ENCODE data around the gene DNM1.
"Not testable (repeated sequence)": the region's sequence is repeated elsewhere in the genome, so short reads cannot be mapped to it uniquely, and the experiment has no call there.

DNM1 gene

DNA sequence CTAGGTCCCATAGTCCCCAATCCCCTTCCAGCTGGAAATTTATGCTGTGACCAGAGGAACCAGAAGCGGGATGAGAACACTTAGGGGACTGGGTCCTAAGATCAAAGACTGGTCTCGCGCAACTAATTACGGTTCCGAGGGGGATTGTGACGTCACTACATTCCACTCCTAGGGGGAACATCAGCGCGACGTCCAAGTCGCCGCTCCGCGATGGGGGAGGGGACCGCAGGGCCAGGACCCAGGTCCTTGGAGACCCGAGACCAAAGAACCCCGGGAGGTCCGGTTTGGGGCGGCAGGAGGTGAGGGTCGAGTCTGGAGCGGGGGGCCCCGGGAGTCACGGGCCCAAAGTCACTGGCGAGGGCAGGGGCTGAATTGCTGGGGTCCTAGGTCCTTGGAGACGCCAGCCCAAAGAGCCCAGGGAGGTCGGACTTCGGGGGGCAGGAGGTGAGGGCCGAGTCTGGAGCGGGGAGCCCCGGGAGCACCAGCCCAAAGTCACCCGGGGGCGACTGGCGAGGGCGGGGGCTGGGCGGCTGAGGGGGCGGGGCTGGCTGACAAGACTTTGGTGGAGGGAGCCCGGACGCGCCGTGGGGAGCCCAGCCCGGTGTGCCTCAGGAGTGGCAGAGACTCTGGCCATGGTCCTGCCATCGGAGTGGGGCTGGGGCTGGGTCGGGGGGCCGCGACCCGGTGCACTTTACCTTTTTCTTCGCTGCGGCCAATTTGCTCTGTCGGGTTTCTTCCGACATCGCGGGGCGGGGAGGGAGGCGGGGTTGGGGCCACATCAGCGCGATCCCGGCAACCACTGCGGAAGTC lies 72.2 kb downstream of the DNM1 start, which contains the start of gene GOLGA2:
GOLGA2 (minus strand) TSS at position 810 of the 810 bp plus-strand sequence; CDS start at position 779, 31 bp downstream.
- peaks cover 16 to 20% of the 10 kb centered on the region in 2 donors for H3K4me1 ChIP-seq (ENCODE audit: control insufficient read depth in 1 of 2, insufficient read depth in 2 of 2, low read length in 2 of 2)
- H3K27me3 ChIP-seq (ENCODE audit: control insufficient read depth in 1 of 2, insufficient read depth in 2 of 2, low read length in 2 of 2) = no peaks in the 10 kb centered on the region

DNA sequence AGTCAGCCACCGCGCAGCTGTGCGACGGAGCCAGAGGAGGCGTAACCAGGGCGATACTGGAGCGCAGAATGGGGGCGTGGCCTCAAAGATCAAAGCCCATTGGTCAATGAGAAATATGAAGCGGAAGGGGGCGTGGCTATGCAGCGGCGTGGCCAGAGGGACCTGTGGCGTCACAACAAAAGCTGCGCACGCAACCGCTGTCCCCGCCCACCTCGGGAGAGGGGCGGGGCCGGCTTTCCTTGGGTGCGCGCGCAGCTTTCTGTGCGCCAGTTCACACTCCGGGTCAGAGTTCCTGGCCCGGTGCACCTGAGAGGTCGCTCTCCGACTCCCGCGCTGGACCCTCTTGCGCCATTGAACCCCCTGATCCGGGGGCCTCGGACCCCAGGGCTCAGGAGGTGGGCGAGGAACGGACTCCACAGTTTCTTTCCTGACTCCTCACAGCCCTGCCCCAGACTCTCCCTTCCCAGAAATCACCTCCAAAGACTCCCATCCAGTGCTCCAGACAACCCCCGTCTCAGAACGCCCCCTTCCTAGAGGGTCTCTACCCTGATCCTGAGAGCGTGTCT lies 72.9 kb downstream of the DNM1 start, which contains the start of gene SWI5:
SWI5 (plus strand) TSS at position 269 of the 566 bp plus-strand sequence.
- Histone ChIP-seq H3K27me3 (ENCODE audit: control insufficient read depth in 1 of 2, insufficient read depth in 2 of 2, low read length in 2 of 2) (no peaks in the 10 kb centered on the region), H3K36me3 (ENCODE audit: control insufficient read depth in 1 of 2, insufficient read depth in 2 of 2, low read length in 2 of 2) (peaks cover 5 to 21% of the 10 kb centered on the region in 2 donors), H3K4me1 (ENCODE audit: control insufficient read depth in 1 of 2, insufficient read depth in 2 of 2, low read length in 2 of 2) (peaks cover 16 to 20% of the 10 kb centered on the region in 2 donors), H3K9ac (ENCODE audit: low read depth in 1 of 2, low read length in 2 of 2) (peak within 1 kb of the TSS; percentile 93 to 97), H3K27ac (ENCODE audit: low read depth, low read length) (peak within 1 kb of the TSS; percentile 74), H3K4me3 (ENCODE audit: low read depth in 1 of 2, low read length in 2 of 2) (peak within 1 kb of the TSS; percentile 88 to 97), H3K9me3 (ENCODE audit: control insufficient read depth in 1 of 2, low read length in 2 of 2) (no peaks in the 10 kb centered on the region)

More for the DNA sequence above, 72.2 kb downstream of the DNM1 start, which contains the start of gene GOLGA2:
- peak within 1 kb of the TSS; percentile 88 to 97 for H3K4me3 ChIP-seq (ENCODE audit: low read depth in 1 of 2, low read length in 2 of 2)
- H3K27ac ChIP-seq (ENCODE audit: low read depth, low read length) = peak within 1 kb of the TSS; percentile 74
- peaks cover 6 to 24% of the 10 kb centered on the region in 2 donors for H3K36me3 ChIP-seq (ENCODE audit: control insufficient read depth in 1 of 2, insufficient read depth in 2 of 2, low read length in 2 of 2)
- peak within 1 kb of the TSS; percentile 93 to 97 for H3K9ac ChIP-seq (ENCODE audit: low read depth in 1 of 2, low read length in 2 of 2)
- no peaks in the 10 kb centered on the region for H3K9me3 ChIP-seq (ENCODE audit: control insufficient read depth in 1 of 2, low read length in 2 of 2)

DNA sequence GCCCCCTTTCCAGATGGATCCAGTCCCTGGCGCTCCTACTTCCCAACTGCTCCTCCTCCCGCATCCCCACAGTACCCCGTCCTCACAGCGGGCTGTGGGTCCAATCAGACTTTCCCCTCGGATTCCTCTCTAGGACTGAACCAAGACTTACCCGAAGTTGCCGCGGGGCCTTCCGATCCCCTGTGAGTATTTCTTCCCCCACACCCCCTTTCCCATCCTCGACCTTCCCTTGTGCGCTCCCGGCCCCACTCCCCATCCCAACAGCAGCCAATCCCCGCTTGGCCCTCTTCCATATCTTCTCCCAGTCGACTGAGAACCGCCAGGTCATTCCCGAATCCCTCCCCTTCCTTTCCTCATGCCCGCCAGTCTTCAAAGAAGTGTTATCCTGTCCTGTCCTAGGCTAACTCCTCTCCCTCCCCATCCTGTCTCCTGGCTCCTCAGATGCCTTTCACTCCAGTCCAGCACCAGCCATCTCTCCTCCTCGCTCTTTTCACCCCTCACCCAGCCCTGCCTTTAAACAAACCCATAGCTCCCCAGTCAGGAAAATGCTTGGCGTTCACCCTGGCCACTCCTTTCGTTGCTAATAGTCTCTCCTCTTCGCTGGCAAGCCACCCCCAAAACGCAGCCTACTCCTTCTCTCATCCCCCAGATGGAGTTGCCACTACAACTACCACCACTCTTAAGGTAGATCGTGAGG lies 73.5 kb downstream of the DNM1 start:
- peak overlapping the region; percentile 93 to 97 for H3K9ac ChIP-seq (ENCODE audit: low read depth in 1 of 2, low read length in 2 of 2)
- H3K9me3 ChIP-seq (ENCODE audit: control insufficient read depth in 1 of 2, low read length in 2 of 2) = no peaks in the 10 kb centered on the region
- no peaks in the 10 kb centered on the region for H3K27me3 ChIP-seq (ENCODE audit: control insufficient read depth in 1 of 2, insufficient read depth in 2 of 2, low read length in 2 of 2)
- H3K4me3 ChIP-seq (ENCODE audit: low read depth in 1 of 2, low read length in 2 of 2) = peak overlapping the region; percentile 88 to 97
- peak overlapping the region; percentile 74 for H3K27ac ChIP-seq (ENCODE audit: low read depth, low read length)
- H3K4me1 ChIP-seq (ENCODE audit: control insufficient read depth in 1 of 2, insufficient read depth in 2 of 2, low read length in 2 of 2) = peaks cover 16 to 20% of the 10 kb centered on the region in 2 donors
- H3K36me3 ChIP-seq (ENCODE audit: control insufficient read depth in 1 of 2, insufficient read depth in 2 of 2, low read length in 2 of 2) = peaks cover 0 to 15% of the 10 kb centered on the region in 2 donors

DNA sequence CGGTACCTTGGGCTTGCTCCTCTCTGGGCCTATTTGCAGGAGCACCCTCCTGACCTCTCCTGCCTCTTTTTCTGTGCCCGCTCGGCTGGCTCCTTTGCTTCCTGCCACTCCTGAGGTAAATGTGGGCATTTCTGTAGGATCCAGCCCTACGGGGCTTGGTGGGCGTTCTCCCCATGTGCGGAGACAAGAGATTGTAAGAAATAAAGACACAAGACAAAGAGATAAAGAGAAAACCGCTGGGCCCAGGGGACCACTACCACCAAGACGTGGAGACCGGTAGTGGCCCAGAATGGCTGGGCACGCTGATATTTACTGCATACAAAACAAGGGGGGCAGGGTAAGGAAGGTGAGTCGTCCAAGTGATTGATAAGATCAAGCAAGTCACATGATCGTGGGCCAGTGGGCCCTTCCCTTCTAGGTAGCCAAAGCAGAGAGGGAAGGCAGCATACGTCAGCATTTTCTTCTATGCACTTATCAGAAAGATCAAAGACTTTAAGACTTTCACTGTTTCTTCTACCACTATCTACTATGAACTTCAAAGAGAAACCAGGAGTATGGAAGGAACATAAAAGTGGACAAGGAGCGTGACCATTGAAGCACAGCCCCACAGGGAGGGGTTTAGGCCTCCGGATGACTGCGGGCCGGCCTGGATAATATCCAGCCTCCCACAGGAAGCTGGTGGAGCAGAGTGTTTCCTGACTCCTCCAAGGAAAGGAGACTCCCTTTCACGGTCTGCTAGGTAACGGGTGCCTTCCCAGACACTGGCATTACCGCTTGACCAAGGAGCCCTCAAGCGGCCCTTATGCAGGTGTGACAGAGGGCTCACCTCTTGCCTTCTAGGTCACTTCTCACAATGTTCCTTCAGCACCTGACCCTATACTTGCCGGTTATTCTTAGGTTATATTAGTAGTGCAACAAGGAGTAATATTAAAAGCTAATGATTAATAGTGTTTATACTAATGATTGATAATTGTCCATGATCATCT lies 76.2 kb downstream of the DNM1 start:
- H3K36me3 ChIP-seq (ENCODE audit: control insufficient read depth in 1 of 2, insufficient read depth in 2 of 2, low read length in 2 of 2); H3K27me3 ChIP-seq (ENCODE audit: control insufficient read depth in 1 of 2, insufficient read depth in 2 of 2, low read length in 2 of 2); H3K4me3 ChIP-seq (ENCODE audit: low read depth in 1 of 2, low read length in 2 of 2); H3K9me3 ChIP-seq (ENCODE audit: control insufficient read depth in 1 of 2, low read length in 2 of 2); H3K9ac ChIP-seq (ENCODE audit: low read depth in 1 of 2, low read length in 2 of 2); H3K27ac ChIP-seq (ENCODE audit: low read depth, low read length): not testable (repeated sequence)
- peaks cover 9 to 18% of the 10 kb centered on the region in 2 donors for H3K4me1 ChIP-seq (ENCODE audit: control insufficient read depth in 1 of 2, insufficient read depth in 2 of 2, low read length in 2 of 2)

DNA sequence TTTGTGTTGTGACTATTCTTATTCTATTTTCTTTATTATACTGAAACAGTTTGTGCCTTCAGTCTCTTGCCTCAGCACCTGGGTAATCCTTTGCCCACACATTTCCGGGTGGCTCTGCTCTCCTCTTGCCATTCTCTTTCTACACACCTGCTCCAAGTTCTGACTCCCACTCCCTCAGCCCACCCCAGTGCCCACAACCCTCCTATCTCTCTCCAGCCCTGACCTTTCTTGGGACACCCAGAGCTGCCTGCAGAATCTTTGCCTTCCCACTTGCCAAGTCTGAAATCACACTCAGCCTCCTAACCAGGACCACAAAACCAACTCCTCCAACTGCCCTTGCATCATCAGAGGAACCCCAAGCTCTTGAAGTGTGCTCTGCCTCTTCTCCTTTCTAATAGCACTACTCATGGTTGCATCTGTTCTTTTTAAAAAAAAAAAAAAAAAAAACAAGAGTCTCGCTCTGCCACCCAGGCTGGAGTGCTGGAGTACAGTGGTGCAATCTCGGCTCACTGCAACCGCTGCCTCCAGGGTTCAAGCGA lies 77.0 kb downstream of the DNM1 start:
- Histone ChIP-seq H3K4me3 (ENCODE audit: low read depth in 1 of 2, low read length in 2 of 2) (no peak overlapping the region), H3K27ac (ENCODE audit: low read depth, low read length) (no peak overlapping the region), H3K9me3 (ENCODE audit: control insufficient read depth in 1 of 2, low read length in 2 of 2) (no peaks in the 10 kb centered on the region), H3K27me3 (ENCODE audit: control insufficient read depth in 1 of 2, insufficient read depth in 2 of 2, low read length in 2 of 2) (no peaks in the 10 kb centered on the region), H3K9ac (ENCODE audit: low read depth in 1 of 2, low read length in 2 of 2) (no peak overlapping the region), H3K4me1 (ENCODE audit: control insufficient read depth in 1 of 2, insufficient read depth in 2 of 2, low read length in 2 of 2) (peaks cover 7 to 11% of the 10 kb centered on the region in 2 donors), H3K36me3 (ENCODE audit: control insufficient read depth in 1 of 2, insufficient read depth in 2 of 2, low read length in 2 of 2) (peaks cover 0 to 4% of the 10 kb centered on the region in 2 donors)

DNA sequence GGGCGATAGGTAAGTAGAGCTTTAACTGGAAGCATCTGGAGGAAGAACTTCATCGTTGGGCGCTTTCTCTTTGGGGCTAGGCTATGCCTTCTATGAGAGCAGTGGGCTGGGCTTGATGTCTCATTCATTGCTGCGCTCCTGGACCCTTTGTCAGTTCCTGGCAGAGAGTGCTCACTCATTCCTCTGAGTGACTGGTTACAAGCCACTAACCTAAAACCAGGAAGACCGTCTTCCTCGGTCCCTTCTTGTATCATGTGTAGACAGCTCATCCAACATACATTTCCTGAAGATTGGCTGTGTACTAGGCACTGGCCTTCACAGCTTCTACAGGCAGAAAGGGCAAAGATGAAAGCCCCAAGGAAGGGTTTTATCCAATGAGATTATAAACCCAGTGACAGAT lies 79.3 kb downstream of the DNM1 start:
- H3K27ac ChIP-seq (ENCODE audit: low read depth, low read length) = no peak overlapping the region
- H3K4me1 ChIP-seq (ENCODE audit: control insufficient read depth in 1 of 2, insufficient read depth in 2 of 2, low read length in 2 of 2) = no peaks in the 10 kb centered on the region
- H3K36me3 ChIP-seq (ENCODE audit: control insufficient read depth in 1 of 2, insufficient read depth in 2 of 2, low read length in 2 of 2) = peaks cover 13 to 17% of the 10 kb centered on the region in 2 donors
- H3K4me3 ChIP-seq (ENCODE audit: low read depth in 1 of 2, low read length in 2 of 2) = no peak overlapping the region
- H3K27me3 ChIP-seq (ENCODE audit: control insufficient read depth in 1 of 2, insufficient read depth in 2 of 2, low read length in 2 of 2) = no peaks in the 10 kb centered on the region
- no peak overlapping the region for H3K9ac ChIP-seq (ENCODE audit: low read depth in 1 of 2, low read length in 2 of 2)
- H3K9me3 ChIP-seq (ENCODE audit: control insufficient read depth in 1 of 2, low read length in 2 of 2) = no peaks in the 10 kb centered on the region

DNA sequence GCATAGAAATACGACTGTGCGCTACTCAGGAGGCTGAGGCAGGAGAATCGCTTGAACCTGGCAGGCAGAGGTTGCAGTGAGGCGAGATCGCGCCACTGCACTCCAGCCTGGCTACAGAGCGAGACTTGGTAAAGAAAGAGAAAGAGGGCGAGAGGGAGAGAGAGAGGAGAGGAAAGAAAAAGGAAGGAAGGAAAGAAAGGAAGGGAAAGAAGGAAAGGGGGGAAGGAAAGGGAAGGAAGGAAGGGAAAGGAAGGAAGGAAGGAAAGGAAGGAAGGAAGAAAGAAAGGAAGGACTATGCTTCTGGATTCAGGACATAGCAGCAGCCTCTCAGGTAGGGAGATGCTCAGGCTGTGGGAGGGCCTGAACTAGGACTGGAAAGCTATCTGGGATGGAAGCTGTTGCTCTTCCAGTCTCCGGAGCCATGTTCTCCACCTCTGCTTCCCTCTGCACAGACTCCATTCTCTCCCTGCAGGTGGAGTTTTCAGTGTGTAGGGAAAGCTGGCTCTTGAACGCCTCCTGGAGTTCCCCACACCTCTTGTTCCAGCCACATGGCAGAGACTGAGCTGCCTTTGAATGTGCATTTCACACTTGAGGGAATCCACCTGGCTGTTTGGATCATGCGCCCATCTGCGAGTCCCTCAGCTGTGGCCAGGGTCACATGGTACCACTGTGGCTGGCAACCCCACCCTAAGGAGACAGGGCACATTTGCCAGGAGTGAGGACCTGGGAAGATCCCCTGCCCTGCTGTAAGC lies 82.0 kb downstream of the DNM1 start:
- Histone ChIP-seq H3K9me3 (ENCODE audit: control insufficient read depth in 1 of 2, low read length in 2 of 2) (no peaks in the 10 kb centered on the region), H3K9ac (ENCODE audit: low read depth in 1 of 2, low read length in 2 of 2) (no peak overlapping the region), H3K36me3 (ENCODE audit: control insufficient read depth in 1 of 2, insufficient read depth in 2 of 2, low read length in 2 of 2) (peaks cover 13 to 26% of the 10 kb centered on the region in 2 donors), H3K4me1 (ENCODE audit: control insufficient read depth in 1 of 2, insufficient read depth in 2 of 2, low read length in 2 of 2) (no peaks in the 10 kb centered on the region), H3K4me3 (ENCODE audit: low read depth in 1 of 2, low read length in 2 of 2) (no peak overlapping the region), H3K27me3 (ENCODE audit: control insufficient read depth in 1 of 2, insufficient read depth in 2 of 2, low read length in 2 of 2) (no peaks in the 10 kb centered on the region), H3K27ac (ENCODE audit: low read depth, low read length) (no peak overlapping the region)

DNA sequence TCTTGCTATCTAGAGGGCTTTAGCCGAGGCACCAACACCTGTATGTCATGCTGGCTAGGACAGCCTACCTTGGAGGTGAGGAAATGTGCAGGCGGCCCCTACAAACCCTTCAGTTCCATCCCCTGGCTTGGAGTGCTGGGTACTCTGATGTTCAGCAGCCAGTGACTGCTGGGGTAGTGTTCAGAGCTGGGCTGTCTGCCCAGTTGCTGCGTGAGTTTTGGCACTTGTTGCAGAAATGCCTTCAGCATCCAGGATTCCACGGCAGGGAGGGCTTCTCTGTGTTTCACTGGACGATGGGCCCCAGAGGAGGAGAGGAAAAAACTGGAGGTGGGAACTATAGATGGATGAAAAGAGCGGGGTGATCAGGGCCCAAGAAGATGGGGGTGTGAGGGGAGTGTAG lies 83.3 kb downstream of the DNM1 start:
- Histone ChIP-seq H3K4me1 (ENCODE audit: control insufficient read depth in 1 of 2, insufficient read depth in 2 of 2, low read length in 2 of 2) (no peaks in the 10 kb centered on the region), H3K9me3 (ENCODE audit: control insufficient read depth in 1 of 2, low read length in 2 of 2) (no peaks in the 10 kb centered on the region), H3K36me3 (ENCODE audit: control insufficient read depth in 1 of 2, insufficient read depth in 2 of 2, low read length in 2 of 2) (peaks cover 13 to 26% of the 10 kb centered on the region in 2 donors), H3K27ac (ENCODE audit: low read depth, low read length) (no peak overlapping the region), H3K9ac (ENCODE audit: low read depth in 1 of 2, low read length in 2 of 2) (no peak overlapping the region), H3K27me3 (ENCODE audit: control insufficient read depth in 1 of 2, insufficient read depth in 2 of 2, low read length in 2 of 2) (no peaks in the 10 kb centered on the region), H3K4me3 (ENCODE audit: low read depth in 1 of 2, low read length in 2 of 2) (no peak overlapping the region)
